ENCODE measurements around the gene EEPD1. TPM values are rescaled to one million over a fixed set of nuclear protein-coding genes. Genes with fewer than 3 reads are reported as not detected.
A peak's percentile ranks its signal among the peaks of the same experiment; 100 is the strongest.

The EEPD1 gene
- total RNA-seq, 2 donors from 2014 or later, result 8.2 to 10.0 TPM

- H3K4me1 ChIP-seq, result peaks cover 30% of the 10 kb centered on the region
- DNase-seq, result no peak
Observed at GRCh38 chr7:36261019-36261754, 108.1 kb downstream of the EEPD1 start.

GRCh38 chr7:36262309-36263094 is 109.4 kb downstream of the EEPD1 start:
- Histone ChIP-seq H3K27ac (peak overlapping the region; percentile 35), H3K4me3 (no peak overlapping the region), H3K27me3 (no peaks in the 10 kb centered on the region), H3K9me3 (no peaks in the 10 kb centered on the region), H3K4me1 (peaks cover 33% of the 10 kb centered on the region), H3K9ac (ENCODE audit: low read depth in 2 of 2, low read length in 2 of 2) (no peak overlapping the region), H3K36me3 (no peaks in the 10 kb centered on the region)
- TF ChIP-seq CTCF (IDR thresholded peaks at IDR 0.05), result no peak
- intact Hi-C loops (cut with DNase I), result no loop called here
- DNase-seq, result no peak

More at GRCh38 chr7:36261019-36261754, 108.1 kb downstream of the EEPD1 start:
- H3K27me3 ChIP-seq, result no peaks in the 10 kb centered on the region
- H3K36me3 ChIP-seq, result no peaks in the 10 kb centered on the region
- no peak overlapping the region for H3K4me3 ChIP-seq
- H3K9ac ChIP-seq (ENCODE audit: low read depth in 2 of 2, low read length in 2 of 2), result no peak overlapping the region
- intact Hi-C loops (cut with DNase I), result no loop called here
- no peak overlapping the region for H3K27ac ChIP-seq
- TF ChIP-seq CTCF (IDR thresholded peaks at IDR 0.05), result no peak
- no peaks in the 10 kb centered on the region for H3K9me3 ChIP-seq

GRCh38 chr7:36263095-36263484 is 110.0 kb downstream of the EEPD1 start:
- H3K4me3 ChIP-seq, result no peak overlapping the region
- no peak for TF ChIP-seq CTCF (IDR thresholded peaks at IDR 0.05)
- H3K4me1 ChIP-seq, result peaks cover 32% of the 10 kb centered on the region
- no peak overlapping the region for H3K9ac ChIP-seq (ENCODE audit: low read depth in 2 of 2, low read length in 2 of 2)
- intact Hi-C loops (cut with DNase I), result no loop called here
- H3K9me3 ChIP-seq, result no peaks in the 10 kb centered on the region
- no peak overlapping the region for H3K27ac ChIP-seq
- H3K36me3 ChIP-seq, result no peaks in the 10 kb centered on the region
- H3K27me3 ChIP-seq, result no peaks in the 10 kb centered on the region
- no peak for DNase-seq

GRCh38 chr7:36264123-36264801 is 111.2 kb downstream of the EEPD1 start:
- Histone ChIP-seq H3K27me3 (no peaks in the 10 kb centered on the region), H3K27ac (peak overlapping the region; percentile 48), H3K4me3 (no peak overlapping the region), H3K36me3 (no peaks in the 10 kb centered on the region), H3K9ac (ENCODE audit: low read depth in 2 of 2, low read length in 2 of 2) (peak overlapping the region in 1 of 2 donors; percentile 38), H3K9me3 (no peaks in the 10 kb centered on the region), H3K4me1 (peaks cover 29% of the 10 kb centered on the region)
- no peak for TF ChIP-seq CTCF (IDR thresholded peaks at IDR 0.05)
- DNase-seq, result no peak
- intact Hi-C loops (cut with DNase I), result no loop called here

GRCh38 chr7:36264913-36265516 is 112.0 kb downstream of the EEPD1 start:
- TF ChIP-seq CTCF (IDR thresholded peaks at IDR 0.05), result no peak
- Histone ChIP-seq H3K27ac (peak overlapping the region; percentile 48), H3K9ac (ENCODE audit: low read depth in 2 of 2, low read length in 2 of 2) (peak overlapping the region in 1 of 2 donors; percentile 47), H3K36me3 (no peaks in the 10 kb centered on the region), H3K9me3 (no peaks in the 10 kb centered on the region), H3K27me3 (no peaks in the 10 kb centered on the region), H3K4me3 (no peak overlapping the region), H3K4me1 (peaks cover 29% of the 10 kb centered on the region)
- intact Hi-C loops (cut with DNase I), result no loop called here
- DNase-seq, result no peak
